Measurements from ENCODE around the gene KRTAP10-12. TPM values are rescaled to one million over a fixed set of nuclear protein-coding genes. Genes with fewer than 3 reads are reported as not detected.

The KRTAP10-12 gene
- total RNA-seq, 1 experiment from 2014 or later: not detected

DNA sequence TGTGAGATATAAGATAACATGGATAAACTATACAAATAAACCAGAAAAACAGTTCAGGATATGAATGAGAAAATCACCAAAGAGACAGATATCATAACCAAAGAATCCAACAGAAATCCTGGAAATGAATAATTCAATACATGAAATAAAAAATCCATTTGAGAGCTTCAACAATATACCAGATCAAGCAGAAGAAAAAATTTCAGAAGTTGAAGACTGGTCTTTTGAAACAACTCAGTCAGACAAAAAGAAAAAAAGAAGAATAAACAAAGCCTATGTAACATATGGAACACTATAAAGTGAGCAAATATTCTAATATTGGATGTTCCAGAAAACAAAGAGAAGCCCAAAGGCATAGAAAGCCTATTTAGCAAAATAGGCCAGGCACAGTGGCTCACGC, 25.1 kb upstream of the KRTAP10-12 start (continued):
- TF ChIP-seq, protein P1, sequence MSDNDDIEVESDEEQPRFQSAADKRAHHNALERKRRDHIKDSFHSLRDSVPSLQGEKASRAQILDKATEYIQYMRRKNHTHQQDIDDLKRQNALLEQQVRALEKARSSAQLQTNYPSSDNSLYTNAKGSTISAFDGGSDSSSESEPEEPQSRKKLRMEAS (IDR thresholded peaks at IDR 0.05): no peak
- no peak for TF ChIP-seq CEBPB (IDR thresholded peaks at IDR 0.05; ENCODE audit: low read depth)

DNA sequence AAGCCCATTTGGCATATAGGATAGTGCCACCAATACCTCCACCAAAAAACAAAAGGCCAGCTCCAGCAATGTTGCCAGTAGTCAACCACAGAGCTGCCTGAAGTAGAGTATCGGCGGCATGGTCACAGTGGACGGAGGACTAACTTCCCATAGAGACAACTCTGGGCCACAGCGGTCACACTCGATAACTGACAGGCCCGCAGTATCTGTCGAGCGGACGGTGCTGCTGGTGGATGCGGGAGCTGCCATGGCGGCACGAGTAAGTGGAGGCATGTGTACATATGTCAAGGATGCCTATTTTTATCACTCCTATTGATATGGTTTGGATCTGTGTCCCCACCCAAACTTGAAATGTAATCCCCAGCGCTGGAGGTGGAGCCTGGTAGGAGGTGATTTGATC, 19.1 kb upstream of the KRTAP10-12 start:
- Histone ChIP-seq H2AFZ (ENCODE audit: low read depth, low read length, poor library complexity, severe bottlenecking) (no peak overlapping the region), H3K79me2 (ENCODE audit: insufficient read depth, low read length) (no peaks in the 10 kb centered on the region), H3K9ac (ENCODE audit: low read length) (no peak overlapping the region), H3K9me3 (ENCODE audit: control insufficient read depth in 1 of 2, insufficient read depth in 1 of 2, low read depth in 1 of 2, low read length in 2 of 2) (0 out of 4 replicates have a peak, but pooled peaks cover 0 to 1% of the 10 kb centered on the region in 2 experiments), H4K20me1 (ENCODE audit: insufficient read depth) (no peaks in the 10 kb centered on the region), H3K4me2 (ENCODE audit: low read length) (no peak overlapping the region), H3K4me3 (replicated peaks in 1 of 2; ENCODE audit: low read depth in 1 of 2, low read length in 2 of 2) (no peak overlapping the region), H3K4me1 (ENCODE audit: control insufficient read depth in 1 of 2, insufficient read depth in 2 of 2, low read length in 2 of 2) (no peaks in the 10 kb centered on the region), H3K36me3 (ENCODE audit: control insufficient read depth in 1 of 2, insufficient read depth in 2 of 2, low read length in 2 of 2) (no peaks in the 10 kb centered on the region), H3K27me3 (ENCODE audit: insufficient read depth, low read length) (peaks cover 6% of the 10 kb centered on the region; the same call in 1 of the 2 replicates), H3K27ac (ENCODE audit: low read depth, low read length) (no peak overlapping the region), H3K9me2 (ENCODE audit: insufficient read depth) (no peaks in the 10 kb centered on the region)
- TF ChIP-seq, protein P2, sequence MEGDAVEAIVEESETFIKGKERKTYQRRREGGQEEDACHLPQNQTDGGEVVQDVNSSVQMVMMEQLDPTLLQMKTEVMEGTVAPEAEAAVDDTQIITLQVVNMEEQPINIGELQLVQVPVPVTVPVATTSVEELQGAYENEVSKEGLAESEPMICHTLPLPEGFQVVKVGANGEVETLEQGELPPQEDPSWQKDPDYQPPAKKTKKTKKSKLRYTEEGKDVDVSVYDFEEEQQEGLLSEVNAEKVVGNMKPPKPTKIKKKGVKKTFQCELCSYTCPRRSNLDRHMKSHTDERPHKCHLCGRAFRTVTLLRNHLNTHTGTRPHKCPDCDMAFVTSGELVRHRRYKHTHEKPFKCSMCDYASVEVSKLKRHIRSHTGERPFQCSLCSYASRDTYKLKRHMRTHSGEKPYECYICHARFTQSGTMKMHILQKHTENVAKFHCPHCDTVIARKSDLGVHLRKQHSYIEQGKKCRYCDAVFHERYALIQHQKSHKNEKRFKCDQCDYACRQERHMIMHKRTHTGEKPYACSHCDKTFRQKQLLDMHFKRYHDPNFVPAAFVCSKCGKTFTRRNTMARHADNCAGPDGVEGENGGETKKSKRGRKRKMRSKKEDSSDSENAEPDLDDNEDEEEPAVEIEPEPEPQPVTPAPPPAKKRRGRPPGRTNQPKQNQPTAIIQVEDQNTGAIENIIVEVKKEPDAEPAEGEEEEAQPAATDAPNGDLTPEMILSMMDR (IDR thresholded peaks at IDR 0.05 in 2 of 3, conservative IDR thresholded peaks at IDR 0.05 in 1 of 3; ENCODE audit: borderline replicate concordance in 1 of 3, insufficient read depth in 1 of 3, low read depth in 2 of 3, low read length in 2 of 3): no peak
- TF ChIP-seq POLR2AphosphoS5 (IDR thresholded peaks at IDR 0.05; ENCODE audit: low read depth, low read length): no peak
- TF ChIP-seq, protein P1 (IDR thresholded peaks at IDR 0.05): no peak
- TF ChIP-seq, protein P3, sequence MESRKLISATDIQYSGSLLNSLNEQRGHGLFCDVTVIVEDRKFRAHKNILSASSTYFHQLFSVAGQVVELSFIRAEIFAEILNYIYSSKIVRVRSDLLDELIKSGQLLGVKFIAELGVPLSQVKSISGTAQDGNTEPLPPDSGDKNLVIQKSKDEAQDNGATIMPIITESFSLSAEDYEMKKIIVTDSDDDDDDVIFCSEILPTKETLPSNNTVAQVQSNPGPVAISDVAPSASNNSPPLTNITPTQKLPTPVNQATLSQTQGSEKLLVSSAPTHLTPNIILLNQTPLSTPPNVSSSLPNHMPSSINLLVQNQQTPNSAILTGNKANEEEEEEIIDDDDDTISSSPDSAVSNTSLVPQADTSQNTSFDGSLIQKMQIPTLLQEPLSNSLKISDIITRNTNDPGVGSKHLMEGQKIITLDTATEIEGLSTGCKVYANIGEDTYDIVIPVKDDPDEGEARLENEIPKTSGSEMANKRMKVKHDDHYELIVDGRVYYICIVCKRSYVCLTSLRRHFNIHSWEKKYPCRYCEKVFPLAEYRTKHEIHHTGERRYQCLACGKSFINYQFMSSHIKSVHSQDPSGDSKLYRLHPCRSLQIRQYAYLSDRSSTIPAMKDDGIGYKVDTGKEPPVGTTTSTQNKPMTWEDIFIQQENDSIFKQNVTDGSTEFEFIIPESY (IDR thresholded peaks at IDR 0.05; ENCODE audit: extremely low read depth, insufficient replicate concordance, low read length): no peak
- no peak for TF ChIP-seq ZNF274 (IDR thresholded peaks at IDR 0.05; ENCODE audit: low read depth, low read length)
- TF ChIP-seq CBX3 (IDR thresholded peaks at IDR 0.05; ENCODE audit: low read depth): no peak
- TF ChIP-seq EGR1 (IDR thresholded peaks at IDR 0.05; ENCODE audit: low read depth): no peak
- TF ChIP-seq ZFX (IDR thresholded peaks at IDR 0.05): no peak
- TF ChIP-seq EZH2 (IDR thresholded peaks at IDR 0.05): no peak
- TF ChIP-seq CEBPB (IDR thresholded peaks at IDR 0.05; ENCODE audit: low read depth): no peak
- no peak for TF ChIP-seq YY1 (IDR thresholded peaks at IDR 0.05; ENCODE audit: extremely low read depth, insufficient replicate concordance, low read depth, low read length)
- intact Hi-C loops (cut with micrococcal nuclease): loop anchor here (10.0 kb wide), 1 partner anchor 113 kb away; no protein-coding TSS in a partner anchor
- POLR2A ChIA-PET: no interaction called here
- CTCF ChIA-PET: no interaction called here
- RAD21 ChIA-PET (ENCODE audit: low non-redundant PET in 1 of 2, low total read pairs in 2 of 2, uncharacterized antibody in 2 of 2, unreplicated experiment in 2 of 2): no interaction called here
- BruUV-seq (replicated peaks): no TSS peak
- DNase-seq (ENCODE audit: low read depth, low spot score): no peak
- no peak for ATAC-seq
